ENCODE results near the gene CAB39. TPM values are rescaled to one million over a fixed set of nuclear protein-coding genes. Genes with fewer than 3 reads are reported as not detected.
A peak's percentile ranks its signal among the peaks of the same experiment; 100 is the strongest.

The CAB39 gene
- total RNA-seq, 1 donor from 2014 or later: 92.2 TPM

GRCh38 chr2:230783101-230783500 lies 70.5 kb downstream of the CAB39 start:
- Histone ChIP-seq H3K27me3 (ENCODE audit: low read depth) (no peaks in the 10 kb centered on the region), H3K27ac (replicated peaks) (peak overlapping the region; percentile 71), H3K4me3 (no peak overlapping the region), H3K9me3 (replicated peaks) (peaks cover 13% of the 10 kb centered on the region), H3K36me3 (peaks cover 27% of the 10 kb centered on the region), H3K4me1 (peaks cover 61% of the 10 kb centered on the region)
- TF ChIP-seq CTCF (IDR thresholded peaks at IDR 0.05; ENCODE audit: borderline replicate concordance): no peak
- intact Hi-C loops (cut with micrococcal nuclease): no loop called here
- DNase-seq: no peak

GRCh38 chr2:230784795-230785194 lies 72.2 kb downstream of the CAB39 start:
- H3K9me3 ChIP-seq (replicated peaks): peaks cover 28% of the 10 kb centered on the region
- no peaks in the 10 kb centered on the region for H3K27me3 ChIP-seq (ENCODE audit: low read depth)
- peak overlapping the region; percentile 74 for H3K27ac ChIP-seq (replicated peaks)
- intact Hi-C loops (cut with micrococcal nuclease): no loop called here
- H3K36me3 ChIP-seq: peaks cover 40% of the 10 kb centered on the region
- no peak for TF ChIP-seq CTCF (IDR thresholded peaks at IDR 0.05; ENCODE audit: borderline replicate concordance)
- H3K4me3 ChIP-seq: no peak overlapping the region
- no peak for DNase-seq
- peaks cover 44% of the 10 kb centered on the region for H3K4me1 ChIP-seq

- Histone ChIP-seq H3K4me3 (no peak overlapping the region), H3K36me3 (peaks cover 45% of the 10 kb centered on the region), H3K27me3 (ENCODE audit: low read depth) (no peaks in the 10 kb centered on the region), H3K27ac (replicated peaks) (peak overlapping the region; percentile 74), H3K9me3 (replicated peaks) (peaks cover 28% of the 10 kb centered on the region), H3K4me1 (peaks cover 41% of the 10 kb centered on the region)
- no peak for DNase-seq
- intact Hi-C loops (cut with micrococcal nuclease): no loop called here
- no peak for TF ChIP-seq CTCF (IDR thresholded peaks at IDR 0.05; ENCODE audit: borderline replicate concordance)
Measured at GRCh38 chr2:230785346-230785745, 72.7 kb downstream of the CAB39 start.

GRCh38 chr2:230787101-230787500 lies 74.5 kb downstream of the CAB39 start:
- TF ChIP-seq CTCF (IDR thresholded peaks at IDR 0.05; ENCODE audit: borderline replicate concordance): no peak
- Histone ChIP-seq H3K27ac (replicated peaks) (no peak overlapping the region), H3K27me3 (ENCODE audit: low read depth) (no peaks in the 10 kb centered on the region), H3K4me1 (peaks cover 43% of the 10 kb centered on the region), H3K36me3 (peaks cover 52% of the 10 kb centered on the region), H3K9me3 (replicated peaks) (peaks cover 28% of the 10 kb centered on the region), H3K4me3 (no peak overlapping the region)
- intact Hi-C loops (cut with micrococcal nuclease): no loop called here
- no peak for DNase-seq

- no peak overlapping the region for H3K27ac ChIP-seq (replicated peaks)
- intact Hi-C loops (cut with micrococcal nuclease): no loop called here
- no peak overlapping the region for H3K4me3 ChIP-seq
- DNase-seq: no peak
- H3K9me3 ChIP-seq (replicated peaks): peaks cover 28% of the 10 kb centered on the region
- no peaks in the 10 kb centered on the region for H3K27me3 ChIP-seq (ENCODE audit: low read depth)
- no peak for TF ChIP-seq CTCF (IDR thresholded peaks at IDR 0.05; ENCODE audit: borderline replicate concordance)
- H3K4me1 ChIP-seq: peaks cover 49% of the 10 kb centered on the region
- H3K36me3 ChIP-seq: peaks cover 58% of the 10 kb centered on the region
Measured at GRCh38 chr2:230788554-230789175, 76.0 kb downstream of the CAB39 start.

All from left ventricle myocardium inferior (tissue), 1 donor.